ENCODE measurements around the gene FCN3. TPM values are rescaled to one million over a fixed set of nuclear protein-coding genes. Genes with fewer than 3 reads are reported as not detected.

FCN3 gene
- total and polyA plus RNA-seq, 9 of the 15 experiments (the other 6 are each of a cell fraction or from before 2014, with no cell fraction given), result 0.49 TPM; not detected in 8

DNA sequence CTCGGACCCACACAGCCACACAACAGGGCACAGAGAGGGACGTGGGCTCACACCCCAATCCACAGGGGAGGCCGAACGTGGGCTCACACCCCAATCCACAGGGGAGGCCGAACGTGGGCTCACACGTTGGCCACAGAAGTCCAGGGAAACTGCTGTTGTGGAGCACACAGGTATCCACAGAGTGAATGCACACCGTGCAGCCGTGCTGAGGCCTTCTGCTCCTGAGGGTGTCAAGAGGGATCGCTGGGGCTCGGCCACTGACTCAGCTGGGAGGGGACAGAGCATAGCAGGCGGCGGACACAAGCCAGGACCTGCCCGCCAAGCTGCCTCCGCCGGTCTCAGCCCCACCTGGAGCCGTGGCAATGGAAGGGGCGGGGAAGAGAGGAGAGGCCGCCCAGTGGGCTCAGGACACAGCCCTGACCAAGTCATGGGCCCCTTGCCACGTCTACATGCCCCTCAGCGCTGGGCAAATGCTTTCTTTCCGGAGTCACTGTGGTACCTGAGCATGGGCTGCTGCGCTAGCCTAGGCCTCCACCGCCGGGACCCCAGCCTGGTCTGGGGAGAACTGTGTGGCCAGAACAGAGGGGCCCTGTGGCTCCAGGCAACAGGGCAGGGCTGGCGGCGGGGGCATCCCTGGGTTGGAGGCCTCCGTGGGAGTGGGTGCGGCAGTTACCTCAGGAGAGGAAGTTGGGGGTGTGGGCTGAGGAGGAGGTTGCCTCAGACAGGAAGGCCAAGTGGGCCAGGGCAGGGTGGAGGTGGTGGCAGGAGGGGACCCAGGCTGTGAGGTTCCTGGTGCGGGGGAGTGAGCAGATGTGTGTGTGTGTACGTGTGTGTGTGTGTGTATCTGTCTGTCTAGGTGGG, 31.6 kb downstream of the FCN3 start (continued):
- no peak for TF ChIP-seq CXXC5 (CRISPR knock-in tag; IDR thresholded peaks at IDR 0.05)
- no peak for TF ChIP-seq NR2F6 (CRISPR knock-in tag; IDR thresholded peaks at IDR 0.05)
- no peak for TF ChIP-seq NFIX (CRISPR knock-in tag; IDR thresholded peaks at IDR 0.05; ENCODE audit: low read depth)
- TF ChIP-seq TCFL5 (CRISPR knock-in tag; conservative IDR thresholded peaks at IDR 0.05), result no peak
- TF ChIP-seq ZHX1 (conservative IDR thresholded peaks at IDR 0.05; ENCODE audit: low read length), result no peak
- peak in 1 of 2 experiments; percentile 47; a peak in 1 of 4 replicates for TF ChIP-seq HDAC1 (IDR thresholded peaks at IDR 0.05)
- TF ChIP-seq ZKSCAN3 (CRISPR knock-in tag; IDR thresholded peaks at IDR 0.05), result no peak
- TF ChIP-seq MAZ (CRISPR knock-in tag; conservative IDR thresholded peaks at IDR 0.05 in 1 of 2, IDR thresholded peaks at IDR 0.05 in 1 of 2), result peak in 1 of 2 experiments; percentile 29; a peak in 1 of 4 replicates
- no peak for TF ChIP-seq ZNF764 (CRISPR knock-in tag; IDR thresholded peaks at IDR 0.05; ENCODE audit: low read depth)
- 0 out of 2 replicates have a peak, but pooled peaks have one; percentile 30 for TF ChIP-seq ZBTB40 (IDR thresholded peaks at IDR 0.05)
- TF ChIP-seq ZBTB40 (CRISPR knock-in tag; IDR thresholded peaks at IDR 0.05), result no peak
- TF ChIP-seq, protein P1, sequence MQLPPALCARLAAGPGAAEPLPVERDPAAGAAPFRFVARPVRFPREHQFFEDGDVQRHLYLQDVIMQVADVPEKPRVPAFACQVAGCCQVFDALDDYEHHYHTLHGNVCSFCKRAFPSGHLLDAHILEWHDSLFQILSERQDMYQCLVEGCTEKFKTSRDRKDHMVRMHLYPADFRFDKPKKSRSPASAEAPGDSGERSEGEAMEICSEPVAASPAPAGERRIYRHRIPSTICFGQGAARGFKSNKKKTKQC (CRISPR knock-in tag; IDR thresholded peaks at IDR 0.05), result peak; percentile 45; the same call in 1 of the 2 replicates
- peak; percentile 31; the same call in 1 of the 2 replicates for TF ChIP-seq KLF16 (IDR thresholded peaks at IDR 0.05)
- peak; percentile 2 for TF ChIP-seq SAP30 (IDR thresholded peaks at IDR 0.05; ENCODE audit: borderline replicate concordance, insufficient read depth, low read depth, low read length, poor library complexity, severe bottlenecking)
